ENCODE results near the gene DPYD. TPM values are rescaled to one million over a fixed set of nuclear protein-coding genes. Genes with fewer than 3 reads are reported as not detected.

DPYD gene
- total and polyA plus RNA-seq, 10 of the 15 experiments (the other 5 are each of a cell fraction or from before 2014, with no cell fraction given): 5.7 to 23.8 (median 10.2) TPM

DNA sequence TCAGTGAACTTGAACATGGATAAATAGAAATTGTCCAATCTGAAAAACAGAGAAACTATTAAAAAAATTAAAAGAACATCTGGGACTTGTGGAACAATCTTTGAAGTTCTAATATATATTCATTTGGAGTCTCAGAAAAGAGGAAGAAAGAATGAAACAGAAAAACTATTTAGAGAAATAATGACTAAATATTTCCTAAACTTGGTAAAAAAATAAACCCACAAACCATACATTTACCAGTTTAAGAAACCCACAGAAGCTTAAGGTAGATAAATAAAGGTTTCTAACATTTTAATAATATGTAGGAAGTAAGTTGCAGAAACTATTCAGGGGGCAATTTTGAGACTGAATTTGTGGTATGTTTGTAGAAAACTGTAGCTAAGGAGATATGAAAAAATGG is 761.5 kb downstream of the DPYD start (continued):
- TF ChIP-seq USF2 (IDR thresholded peaks at IDR 0.05; ENCODE audit: borderline replicate concordance, low read depth, low read length) (no peak), ZNF274 (IDR thresholded peaks at IDR 0.05; ENCODE audit: insufficient read depth, insufficient read length) (no peak), SUPT20H (IDR thresholded peaks at IDR 0.05; ENCODE audit: borderline replicate concordance, control insufficient read depth, low read depth, low read length) (no peak), CBX5 (IDR thresholded peaks at IDR 0.05; ENCODE audit: low read depth) (no peak; the same call in 1 of the 2 replicates), SMAD5 (IDR thresholded peaks at IDR 0.05; ENCODE audit: low read depth) (no peak), MXI1 (IDR thresholded peaks at IDR 0.05; ENCODE audit: low read depth, low read length) (no peak), KAT2A (conservative IDR thresholded peaks at IDR 0.05; ENCODE audit: control insufficient read depth, low read depth, low read length) (no peak), ZBTB11 (CRISPR knock-in tag; IDR thresholded peaks at IDR 0.05) (no peak), KDM1A (IDR thresholded peaks at IDR 0.05; ENCODE audit: borderline replicate concordance) (no peak), POLR2AphosphoS5 (IDR thresholded peaks at IDR 0.05; ENCODE audit: low read length) (no peak), NR2C1 (IDR thresholded peaks at IDR 0.05) (no peak), IRF4 (IDR thresholded peaks at IDR 0.05; ENCODE audit: low read depth, low read length) (no peak), TAF1 (IDR thresholded peaks at IDR 0.05; ENCODE audit: borderline replicate concordance, low read depth, low read length) (no peak), RCOR1 (conservative IDR thresholded peaks at IDR 0.05; ENCODE audit: low read depth, low read length) (no peak)
- TF ChIP-seq, protein P1, sequence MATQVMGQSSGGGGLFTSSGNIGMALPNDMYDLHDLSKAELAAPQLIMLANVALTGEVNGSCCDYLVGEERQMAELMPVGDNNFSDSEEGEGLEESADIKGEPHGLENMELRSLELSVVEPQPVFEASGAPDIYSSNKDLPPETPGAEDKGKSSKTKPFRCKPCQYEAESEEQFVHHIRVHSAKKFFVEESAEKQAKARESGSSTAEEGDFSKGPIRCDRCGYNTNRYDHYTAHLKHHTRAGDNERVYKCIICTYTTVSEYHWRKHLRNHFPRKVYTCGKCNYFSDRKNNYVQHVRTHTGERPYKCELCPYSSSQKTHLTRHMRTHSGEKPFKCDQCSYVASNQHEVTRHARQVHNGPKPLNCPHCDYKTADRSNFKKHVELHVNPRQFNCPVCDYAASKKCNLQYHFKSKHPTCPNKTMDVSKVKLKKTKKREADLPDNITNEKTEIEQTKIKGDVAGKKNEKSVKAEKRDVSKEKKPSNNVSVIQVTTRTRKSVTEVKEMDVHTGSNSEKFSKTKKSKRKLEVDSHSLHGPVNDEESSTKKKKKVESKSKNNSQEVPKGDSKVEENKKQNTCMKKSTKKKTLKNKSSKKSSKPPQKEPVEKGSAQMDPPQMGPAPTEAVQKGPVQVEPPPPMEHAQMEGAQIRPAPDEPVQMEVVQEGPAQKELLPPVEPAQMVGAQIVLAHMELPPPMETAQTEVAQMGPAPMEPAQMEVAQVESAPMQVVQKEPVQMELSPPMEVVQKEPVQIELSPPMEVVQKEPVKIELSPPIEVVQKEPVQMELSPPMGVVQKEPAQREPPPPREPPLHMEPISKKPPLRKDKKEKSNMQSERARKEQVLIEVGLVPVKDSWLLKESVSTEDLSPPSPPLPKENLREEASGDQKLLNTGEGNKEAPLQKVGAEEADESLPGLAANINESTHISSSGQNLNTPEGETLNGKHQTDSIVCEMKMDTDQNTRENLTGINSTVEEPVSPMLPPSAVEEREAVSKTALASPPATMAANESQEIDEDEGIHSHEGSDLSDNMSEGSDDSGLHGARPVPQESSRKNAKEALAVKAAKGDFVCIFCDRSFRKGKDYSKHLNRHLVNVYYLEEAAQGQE (IDR thresholded peaks at IDR 0.05; ENCODE audit: low read depth, low read length): no peak
- TF ChIP-seq, protein P2, sequence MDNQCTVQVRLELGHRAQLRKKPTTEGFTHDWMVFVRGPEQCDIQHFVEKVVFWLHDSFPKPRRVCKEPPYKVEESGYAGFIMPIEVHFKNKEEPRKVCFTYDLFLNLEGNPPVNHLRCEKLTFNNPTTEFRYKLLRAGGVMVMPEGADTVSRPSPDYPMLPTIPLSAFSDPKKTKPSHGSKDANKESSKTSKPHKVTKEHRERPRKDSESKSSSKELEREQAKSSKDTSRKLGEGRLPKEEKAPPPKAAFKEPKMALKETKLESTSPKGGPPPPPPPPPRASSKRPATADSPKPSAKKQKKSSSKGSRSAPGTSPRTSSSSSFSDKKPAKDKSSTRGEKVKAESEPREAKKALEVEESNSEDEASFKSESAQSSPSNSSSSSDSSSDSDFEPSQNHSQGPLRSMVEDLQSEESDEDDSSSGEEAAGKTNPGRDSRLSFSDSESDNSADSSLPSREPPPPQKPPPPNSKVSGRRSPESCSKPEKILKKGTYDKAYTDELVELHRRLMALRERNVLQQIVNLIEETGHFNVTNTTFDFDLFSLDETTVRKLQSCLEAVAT (IDR thresholded peaks at IDR 0.05): peak; percentile 68; the same call in 1 of the 2 replicates
- TF ChIP-seq, protein P3, sequence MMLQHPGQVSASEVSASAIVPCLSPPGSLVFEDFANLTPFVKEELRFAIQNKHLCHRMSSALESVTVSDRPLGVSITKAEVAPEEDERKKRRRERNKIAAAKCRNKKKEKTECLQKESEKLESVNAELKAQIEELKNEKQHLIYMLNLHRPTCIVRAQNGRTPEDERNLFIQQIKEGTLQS (IDR thresholded peaks at IDR 0.05; ENCODE audit: borderline replicate concordance, extremely low read depth, low read depth, low read length): no peak

All from GM12878 (cell line).